GM10248 (cell line): Measurements from ENCODE around the gene RBM4.

Experiments used
- CTCF ChIA-PET: fragments of 300-600 bp; sonication (Branson Sonifier 250); formaldehyde crosslinking; extraction: SDS; loops from one replicate; lab custom pipeline; 2021; ENCODE audit warnings: antibody characterized with exemption; lab: Yijun Ruan, JAX
- POLR2A ChIA-PET: fragments of 350-650 bp; sonication (Branson Sonifier 250); formaldehyde crosslinking; extraction: SDS; loops from one replicate; lab custom pipeline; 2020; ENCODE audit warnings: antibody characterized with exemption; lab: Yijun Ruan, JAX
- DNase-seq: peaks from one replicate; pipeline ENCODE4 v3.0.0; 2012; ENCODE audit errors: extremely low spot score
- TF ChIP-seq, protein P1 (sequence below): IDR thresholded peaks from 2 replicates; pipeline ENCODE4 v1.5.1; 2012; ENCODE audit warnings: mild to moderate bottlenecking, low read depth; ENCODE audit errors: extremely low read depth, missing control alignments, control extremely low read depth

RBM4 gene

DNA sequence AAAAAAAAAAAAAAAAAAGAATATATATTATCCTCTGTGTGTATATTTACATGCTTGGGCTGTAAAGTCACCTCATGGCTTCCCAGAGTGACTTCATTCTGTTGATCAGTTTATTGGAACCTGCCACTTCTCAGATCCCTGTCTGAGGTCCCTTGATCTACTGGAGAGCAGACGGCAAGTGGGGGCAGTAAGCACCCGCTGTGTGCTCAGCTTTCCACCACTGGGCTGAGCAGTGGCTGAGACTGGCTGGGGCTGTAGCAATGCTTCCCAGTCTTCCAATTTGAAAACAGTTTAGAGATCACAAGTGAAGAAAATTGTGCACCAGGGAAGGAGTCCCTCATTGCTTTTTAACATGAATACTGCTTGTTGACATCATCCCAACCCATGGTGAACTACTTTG lies 46.1 kb downstream of the RBM4 start:
- TF ChIP-seq, protein P1, sequence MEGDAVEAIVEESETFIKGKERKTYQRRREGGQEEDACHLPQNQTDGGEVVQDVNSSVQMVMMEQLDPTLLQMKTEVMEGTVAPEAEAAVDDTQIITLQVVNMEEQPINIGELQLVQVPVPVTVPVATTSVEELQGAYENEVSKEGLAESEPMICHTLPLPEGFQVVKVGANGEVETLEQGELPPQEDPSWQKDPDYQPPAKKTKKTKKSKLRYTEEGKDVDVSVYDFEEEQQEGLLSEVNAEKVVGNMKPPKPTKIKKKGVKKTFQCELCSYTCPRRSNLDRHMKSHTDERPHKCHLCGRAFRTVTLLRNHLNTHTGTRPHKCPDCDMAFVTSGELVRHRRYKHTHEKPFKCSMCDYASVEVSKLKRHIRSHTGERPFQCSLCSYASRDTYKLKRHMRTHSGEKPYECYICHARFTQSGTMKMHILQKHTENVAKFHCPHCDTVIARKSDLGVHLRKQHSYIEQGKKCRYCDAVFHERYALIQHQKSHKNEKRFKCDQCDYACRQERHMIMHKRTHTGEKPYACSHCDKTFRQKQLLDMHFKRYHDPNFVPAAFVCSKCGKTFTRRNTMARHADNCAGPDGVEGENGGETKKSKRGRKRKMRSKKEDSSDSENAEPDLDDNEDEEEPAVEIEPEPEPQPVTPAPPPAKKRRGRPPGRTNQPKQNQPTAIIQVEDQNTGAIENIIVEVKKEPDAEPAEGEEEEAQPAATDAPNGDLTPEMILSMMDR = no peak
- CTCF ChIA-PET = no interaction called here
- DNase-seq = no peak
- POLR2A ChIA-PET = no interaction called here

DNA sequence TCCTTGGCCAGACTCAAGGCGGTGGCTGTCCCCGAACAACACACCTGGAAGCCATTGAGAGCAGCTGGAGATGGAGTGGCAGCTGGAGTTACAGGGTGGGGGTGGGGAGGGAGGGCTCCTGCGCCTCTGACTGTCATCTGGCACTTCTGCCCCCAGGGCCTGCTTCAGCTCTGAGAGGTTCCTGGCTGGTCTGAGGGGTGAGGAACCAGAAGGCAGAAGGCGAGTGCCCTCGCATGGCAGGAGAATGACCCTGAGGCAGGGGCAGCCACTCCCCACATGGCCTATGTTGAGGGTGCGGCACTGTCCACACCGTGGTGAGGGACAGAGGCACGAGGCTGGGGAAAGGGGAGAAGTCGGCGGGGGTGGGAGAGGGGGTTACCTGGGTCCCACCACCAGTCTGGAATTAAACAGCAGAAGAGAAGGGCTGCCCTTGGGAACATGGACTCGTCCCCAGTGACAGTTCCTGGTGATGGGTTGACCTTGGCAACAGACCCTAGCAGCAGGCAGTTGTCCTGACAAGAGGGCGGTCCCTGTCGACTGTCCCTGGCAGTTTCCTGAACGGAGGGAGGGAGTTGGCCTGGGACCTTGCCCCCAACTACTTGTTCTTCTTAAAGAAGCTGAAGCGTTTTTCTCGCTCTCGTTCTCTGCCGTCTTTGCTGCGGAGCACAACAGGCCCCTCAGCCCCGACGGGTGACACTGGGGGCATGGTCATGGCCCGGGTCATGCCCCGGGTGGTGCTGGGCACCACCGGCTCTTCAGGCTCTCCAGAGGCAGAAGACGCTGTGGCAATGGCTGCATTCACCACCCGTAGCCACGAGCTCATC lies 47.0 kb downstream of the RBM4 start:
- ChIA-PET CTCF (interaction anchor here (1.1 to 1.6 kb wide), 7 partner anchors 8 to 297 kb away, joined by 3 to 12 read pairs (median 3); partner anchors contain the start of genes MRPL11 and RBM4B), POLR2A (no interaction called here)
- DNase-seq = no peak
- TF ChIP-seq, protein P1 = no peak

DNA sequence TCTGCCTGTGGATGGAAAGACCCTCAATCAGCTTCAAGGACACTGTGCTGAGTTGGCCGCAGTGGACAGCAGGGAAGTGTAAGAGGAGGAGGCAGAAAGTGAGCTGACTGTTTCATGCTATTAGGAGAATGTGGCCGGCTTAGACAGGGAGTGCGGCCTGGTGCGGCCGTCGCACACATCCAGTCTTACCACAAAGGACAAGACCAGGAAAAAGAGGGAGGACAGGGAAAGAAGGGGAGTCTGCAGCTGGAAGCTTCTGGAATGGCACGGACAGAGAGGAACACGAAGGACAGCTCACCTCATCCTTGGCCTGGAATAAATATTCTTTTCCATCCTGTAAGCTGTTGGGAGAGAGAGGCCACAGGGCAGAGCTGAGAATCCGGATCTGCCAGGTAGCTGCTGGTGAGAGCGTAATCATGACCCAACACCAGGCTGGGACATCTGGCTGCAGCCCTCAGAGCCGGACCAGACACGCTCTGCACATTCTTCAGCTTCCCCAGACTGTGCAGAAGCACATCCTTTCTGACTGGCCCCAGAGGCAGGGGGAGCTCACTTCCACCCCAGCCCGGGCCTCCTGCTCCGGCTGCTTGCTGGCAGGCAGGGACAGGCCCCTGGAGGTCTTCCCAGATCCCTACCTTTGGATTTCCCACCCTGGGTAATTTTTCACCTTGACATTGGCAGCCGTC lies 47.7 kb downstream of the RBM4 start:
- CTCF ChIA-PET = interaction anchor here (1.1 to 1.6 kb wide), 7 partner anchors 9 to 298 kb away, joined by 3 to 12 read pairs (median 3); partner anchors contain the start of genes MRPL11 and RBM4B
- TF ChIP-seq, protein P1 = no peak
- DNase-seq = no peak
- POLR2A ChIA-PET = no interaction called here

DNA sequence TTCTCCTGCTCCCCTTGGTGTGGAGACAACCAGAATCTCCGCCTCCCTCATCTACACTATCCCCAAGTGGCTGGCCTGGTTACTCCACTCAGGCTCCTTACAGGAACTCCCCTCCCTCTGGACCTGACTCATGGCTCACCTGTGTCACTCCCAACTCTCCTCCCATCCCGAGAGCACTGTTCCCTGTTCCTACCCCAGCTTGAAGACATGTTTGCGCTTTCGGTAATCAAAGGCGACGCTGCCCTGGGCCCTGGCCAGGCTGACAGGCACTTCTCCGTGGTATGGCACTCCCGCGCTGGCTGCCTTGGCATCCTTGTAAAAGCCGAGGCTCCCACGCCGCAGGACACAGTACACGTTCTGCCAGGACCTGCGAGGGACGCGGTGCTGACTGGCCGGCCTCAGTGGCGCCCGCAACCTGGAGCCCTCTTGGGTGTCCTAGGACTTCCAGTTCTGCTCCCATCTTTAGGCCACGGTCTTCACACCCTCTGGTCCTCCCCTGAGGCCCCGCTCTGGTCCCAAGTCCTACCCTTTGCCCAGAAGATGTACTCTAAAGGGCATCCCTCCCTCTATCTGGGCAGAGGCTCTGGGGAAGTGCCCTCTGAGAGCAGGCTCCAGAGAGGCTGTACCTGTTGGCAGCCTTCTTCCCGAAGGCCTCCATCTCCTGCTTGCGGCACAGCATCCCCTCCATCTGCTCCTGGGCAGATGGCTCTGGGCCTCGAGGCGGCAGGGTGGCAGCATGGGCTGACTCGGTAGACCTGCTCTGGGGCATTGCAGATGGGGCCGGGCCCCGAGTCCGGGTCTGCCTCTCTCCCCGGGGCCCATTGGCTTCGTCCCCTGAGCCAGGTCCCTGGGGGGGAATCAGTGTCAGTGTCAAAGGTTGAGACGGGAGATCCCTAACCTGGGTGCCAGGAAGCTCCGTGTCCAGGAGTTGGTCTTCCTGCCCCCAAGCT lies 48.6 kb downstream of the RBM4 start:
- ChIA-PET POLR2A (no interaction called here), CTCF (interaction anchor here (1.1 to 10.6 kb wide), 5 partner anchors 9 to 154 kb away, joined by 3 to 241 read pairs (median 5); partner anchors contain the start of genes RBM4B and RCE1)
- TF ChIP-seq, protein P1 = no peak
- DNase-seq = no peak

DNA sequence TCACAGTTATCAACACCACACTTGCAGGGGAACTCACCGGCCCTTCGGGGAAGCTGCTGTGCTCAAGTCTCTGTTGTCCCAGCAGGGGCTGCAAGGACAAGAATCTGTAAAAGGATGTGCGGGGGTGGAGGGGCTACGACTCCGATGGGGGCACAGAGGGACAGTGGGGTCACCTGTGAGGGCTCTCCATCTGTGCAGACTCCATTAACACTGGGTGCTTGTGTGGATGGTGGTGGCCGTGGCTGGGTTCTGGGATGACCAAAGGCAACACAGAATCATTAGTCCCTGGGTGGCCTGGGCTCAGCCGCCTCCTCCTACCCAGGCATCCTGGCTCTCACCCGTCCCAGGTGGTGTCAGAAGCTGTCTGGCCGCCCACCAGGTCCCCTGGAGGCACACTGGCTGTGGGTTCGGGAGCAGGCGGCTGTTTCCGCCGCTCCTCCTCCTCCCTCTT lies 49.4 kb downstream of the RBM4 start:
- TF ChIP-seq, protein P1 = no peak
- DNase-seq = no peak
- CTCF ChIA-PET = interaction anchor here (1.4 to 10.6 kb wide), 3 partner anchors 10 to 279 kb away, joined by 4 to 241 read pairs (median 11); partner anchors contain the start of genes RBM4B and RCE1
- POLR2A ChIA-PET = no interaction called here
